IMR-90 (cell line): Measurements from ENCODE around the gene GDF10. TPM values are rescaled to one million over a fixed set of nuclear protein-coding genes. Genes with fewer than 3 reads are reported as not detected.

Experiments
- ATAC-seq: fragments of 200-7000 bp; cut with Tn5 transposase; 2 replicates; pipeline ENCODE4 v1.9.1; 2020; ENCODE audit warnings: low read depth, mild to moderate bottlenecking, moderate library complexity
- BruUV-seq: library from RNA; stranded (reverse); fragments of 400-500 nt; replicated peaks from 2 replicates; lab custom pipeline; 2021; lab: Mats Ljungman, UMichigan
- CTCF ChIA-PET: fragments of 300-600 bp; formaldehyde crosslinking; extraction: SDS; loops from one replicate; lab custom pipeline; 2021; ENCODE audit warnings: antibody characterized with exemption; lab: Yijun Ruan, JAX
- POLR2A ChIA-PET: fragments of 300-600 bp; sonication (Branson Sonifier 250); formaldehyde crosslinking; loops from one replicate; lab custom pipeline; 2022; ENCODE audit warnings: antibody characterized with exemption; ENCODE audit not compliant: unreplicated experiment; lab: Charles Lee
- DNase-seq: peaks from one replicate; pipeline ENCODE4 v3.0.0; 2013
- H2AFZ ChIP-seq: replicated peaks from 2 replicates; pipeline ENCODE3; 2013; ENCODE audit warnings: low read length, mild to moderate bottlenecking; ENCODE audit not compliant: poor library complexity
- H2AK5ac ChIP-seq: 2 replicates; pipeline ENCODE4 v1.6.1; 2013; ENCODE audit warnings: low read depth, low read length, inconsistent platforms
- H2AK9ac ChIP-seq: replicated peaks from 2 replicates; pipeline ENCODE3; 2013; ENCODE audit warnings: mild to moderate bottlenecking, low read depth, low read length, moderate library complexity; ENCODE audit not compliant: poor library complexity
- H2BK120ac ChIP-seq: 2 replicates; pipeline ENCODE4 v1.6.1; 2013; ENCODE audit warnings: low read depth, low read length, inconsistent platforms
- H2BK15ac ChIP-seq: 3 replicates; pipeline ENCODE4 v1.6.1; 2013; ENCODE audit warnings: low read depth, low read length, inconsistent platforms
- H2BK20ac ChIP-seq: 2 replicates; pipeline ENCODE4 v1.6.1; 2013; ENCODE audit warnings: low read depth, mild to moderate bottlenecking, inconsistent platforms, low read length, moderate library complexity
- H2BK5ac ChIP-seq: 2 replicates; pipeline ENCODE4 v1.6.1; 2013; ENCODE audit warnings: mild to moderate bottlenecking, low read depth, low read length, inconsistent platforms; ENCODE audit not compliant: poor library complexity, severe bottlenecking
- H3K14ac ChIP-seq: replicated peaks from 2 replicates; pipeline ENCODE4 v1.6.1; 2013; ENCODE audit warnings: low read depth, low read length, inconsistent platforms
- H3K18ac ChIP-seq: 2 replicates; pipeline ENCODE4 v1.6.1; 2013; ENCODE audit warnings: low read depth, low read length, control low read depth
- H3K23ac ChIP-seq: 2 replicates; pipeline ENCODE4 v1.6.1; 2013; ENCODE audit warnings: low read depth, low read length, inconsistent platforms
- H3K27ac ChIP-seq: 2 replicates; pipeline ENCODE4 v1.5.1; 2013; ENCODE audit warnings: mild to moderate bottlenecking, control low read depth, low read length; ENCODE audit not compliant: insufficient read depth
- H3K27me3 ChIP-seq: 2 replicates; pipeline ENCODE4 v1.6.1; 2013; ENCODE audit warnings: low read length; ENCODE audit not compliant: control insufficient read depth, insufficient read depth
- H3K36me3 ChIP-seq: 2 replicates; pipeline ENCODE4 v1.6.1; 2013; ENCODE audit warnings: low read length, mixed read lengths; ENCODE audit not compliant: control insufficient read depth, insufficient read depth
- H3K4ac ChIP-seq: 2 replicates; pipeline ENCODE4 v1.6.1; 2013; ENCODE audit warnings: low read depth, low read length, inconsistent platforms
- H3K4me1 ChIP-seq: 2 replicates; pipeline ENCODE4 v1.6.1; 2013; ENCODE audit warnings: low read length, mixed read lengths; ENCODE audit not compliant: control insufficient read depth, insufficient read depth
- H3K4me2 ChIP-seq: 2 replicates; pipeline ENCODE4 v1.6.1; 2013; ENCODE audit warnings: low read depth, mild to moderate bottlenecking, control low read depth, low read length, moderate library complexity
- H3K4me3 ChIP-seq: 2 replicates; pipeline ENCODE4 v1.5.1; 2013; ENCODE audit warnings: low read depth, mild to moderate bottlenecking, control low read depth, low read length, moderate library complexity; ENCODE audit not compliant: insufficient read depth
- H3K56ac ChIP-seq: 2 replicates; pipeline ENCODE4 v1.6.1; 2013; ENCODE audit warnings: low read length, inconsistent platforms; ENCODE audit not compliant: insufficient read depth; ENCODE audit errors: extremely low read depth
- H3K79me1 ChIP-seq, 2 experiments: 2 replicates each; pipeline ENCODE4 v1.6.1; 2013; ENCODE audit warnings: low read length in 2 of 2, inconsistent platforms in 1 of 2, low read depth in 1 of 2
- H3K9ac ChIP-seq: 2 replicates; pipeline ENCODE4 v1.6.1; 2013; ENCODE audit warnings: low read depth, low read length, control low read depth
- H3K9me1 ChIP-seq: 2 replicates; pipeline ENCODE4 v1.6.1; 2013; ENCODE audit warnings: low read length, inconsistent platforms; ENCODE audit not compliant: insufficient read depth
- H3K9me3 ChIP-seq: 2 replicates; pipeline ENCODE4 v1.6.1; 2013; ENCODE audit warnings: low read length; ENCODE audit not compliant: control insufficient read depth, insufficient read depth
- H4K20me1 ChIP-seq: 2 replicates; pipeline ENCODE4 v1.6.1; 2013; ENCODE audit warnings: low read length, inconsistent platforms; ENCODE audit not compliant: insufficient read depth
- H4K5ac ChIP-seq: 2 replicates; pipeline ENCODE4 v1.6.1; 2013; ENCODE audit warnings: mild to moderate bottlenecking, low read depth, low read length, control low read depth
- H4K8ac ChIP-seq, 2 experiments: 2 replicates each; pipeline ENCODE4 v1.6.1; 2013; ENCODE audit warnings: low read depth in 2 of 2, low read length in 2 of 2, control low read depth in 1 of 2, inconsistent platforms in 1 of 2
- H4K91ac ChIP-seq: 2 replicates; pipeline ENCODE4 v1.6.1; 2013; ENCODE audit warnings: low read depth, low read length, inconsistent platforms; ENCODE audit not compliant: insufficient read depth
- BHLHE40 ChIP-seq: fragments of 150-350 bp; IDR thresholded peaks from 2 replicates; pipeline ENCODE4 v1.6.1; 2016; ENCODE audit warnings: mild to moderate bottlenecking, low read depth, low read length
- SMC3 ChIP-seq: fragments of 150-350 bp; IDR thresholded peaks from 2 replicates; pipeline ENCODE4 v1.6.1; 2016; ENCODE audit warnings: low read depth, mild to moderate bottlenecking, antibody characterized with exemption, low read length, moderate library complexity
- WGBS, 2 experiments: methylation state at CpG; one replicate each; pipeline versions ENCODE4 v1.1.5 to v1.1.7; 2013; ENCODE audit warnings: missing lambda C conversion rate in 2 of 2; ENCODE audit not compliant: insufficient read length in 1 of 2; ENCODE audit errors: extremely low coverage in 2 of 2; 5-methylcytosine and 5-hydroxymethylcytosine counted together
- dilution Hi-C: fragments of 300-500 bp; cut with HindIII; formaldehyde crosslinking; loops from one replicate; pipeline ENCODE4 v1.14.3; 2018; ENCODE audit warnings: low sequenced_read_pairs; ENCODE audit not compliant: unreplicated experiment
- in situ Hi-C: fragments of 300-500 bp; cut with MboI; formaldehyde crosslinking; loops from 3 replicates; pipeline ENCODE4 v1.14.3; 2019; ENCODE audit warnings: low sequenced_read_pairs, inconsistent platforms, mixed read lengths
- intact Hi-C: fragments of 100-400 bp; cut with micrococcal nuclease; formaldehyde crosslinking; loops from 2 replicates; pipeline ENCODE4 v1.10.0; 2022
- polyA plus RNA-seq, 3 experiments: library from polyadenylated mRNA; depleted of rRNA; stranded (reverse); fragments of >200 nt; gene quantifications; 2 replicates each; pipeline ENCODE4 v1.2.3, GENCODE V29; 2012; ENCODE audit warnings: low replicate concordance in 1 of 3
- total RNA-seq: library from RNA; depleted of rRNA; stranded (reverse); fragments of >200 nt; gene quantifications from 2 replicates; pipeline ENCODE4 v1.2.3, GENCODE V29; 2012

GDF10 gene
- total and polyA plus RNA-seq, 2 of the 4 experiments (the other 2 are of a cell fraction), result 0.34 TPM; not detected in 1

GRCh38 chr10:47330804-47331203 is 30.8 kb downstream of the GDF10 start:
- H2BK15ac ChIP-seq, result no peak overlapping the region
- no peak overlapping the region for H3K9ac ChIP-seq
- ChIA-PET CTCF (no interaction called here), POLR2A (no interaction called here)
- H4K8ac ChIP-seq, result no peak overlapping the region
- H3K27ac ChIP-seq, result no peak overlapping the region
- peaks cover 10% of the 10 kb centered on the region for H3K27me3 ChIP-seq
- H3K4me3 ChIP-seq, result no peak overlapping the region
- H3K23ac ChIP-seq, result no peak overlapping the region
- H3K18ac ChIP-seq, result no peak overlapping the region
- no peak for ATAC-seq
- in situ Hi-C loops, result no loop called here
- no peaks in the 10 kb centered on the region for H3K79me1 ChIP-seq
- intact Hi-C loops, result no loop called here
- H3K56ac ChIP-seq, result no peak overlapping the region
- H3K4me2 ChIP-seq, result no peak overlapping the region
- no peaks in the 10 kb centered on the region for H3K4me1 ChIP-seq
- no peak for TF ChIP-seq SMC3
- TF ChIP-seq BHLHE40, result no peak
- H3K4ac ChIP-seq, result no peak overlapping the region
- H2BK5ac ChIP-seq, result no peak overlapping the region
- BruUV-seq, result no TSS peak
- no peaks in the 10 kb centered on the region for H4K20me1 ChIP-seq
- no peak for DNase-seq
- peaks cover 4% of the 10 kb centered on the region; the same call in 1 of the 2 replicates for H3K9me1 ChIP-seq
- dilution Hi-C loops, result no loop called here
- no peak overlapping the region for H2BK20ac ChIP-seq
- no peak overlapping the region for H3K14ac ChIP-seq
- no peak overlapping the region for H2AFZ ChIP-seq
- no peaks in the 10 kb centered on the region for H3K9me3 ChIP-seq
- no peak overlapping the region for H2AK5ac ChIP-seq
- WGBS, 2 experiments, result 45% methylated on average over 2 of the region's 3 CpGs; no CpG with 5 or more reads in 1 of the 2 experiments
- H4K5ac ChIP-seq, result no peak overlapping the region
- no peak overlapping the region for H4K91ac ChIP-seq
- H2AK9ac ChIP-seq, result no peak overlapping the region
- H3K36me3 ChIP-seq, result no peaks in the 10 kb centered on the region
- H2BK120ac ChIP-seq, result no peak overlapping the region
